NB4 (cell line): Measurements from ENCODE around the gene CISD2.
"Not testable (repeated sequence)": the region's sequence is repeated elsewhere in the genome, so short reads cannot be mapped to it uniquely, and the experiment has no call there.

ENCODE experiments used
- DNase-seq: peaks from one replicate; pipeline ENCODE4 v3.0.0; 2010; ENCODE audit warnings: low read depth
- H3K4me3 ChIP-seq: one replicate; pipeline ENCODE4 v1.5.1; 2011; ENCODE audit warnings: mild to moderate bottlenecking, low read depth, low read length, moderate library complexity
- MYC ChIP-seq: IDR thresholded peaks from 2 replicates; pipeline ENCODE4 v1.6.1; 2011; ENCODE audit warnings: low read depth, low read length
- POLR2A ChIP-seq: IDR thresholded peaks from 2 replicates; pipeline ENCODE4 v1.6.1; 2011; ENCODE audit warnings: mild to moderate bottlenecking; ENCODE audit not compliant: insufficient read length; ENCODE audit errors: extremely low read depth
- TF ChIP-seq, protein P1 (sequence below): IDR thresholded peaks from one replicate; pipeline ENCODE4 v1.5.1; 2012; ENCODE audit warnings: low read depth, low read length
- TF ChIP-seq, protein P2 (sequence below): IDR thresholded peaks from 2 replicates; pipeline ENCODE4 v1.6.1; 2011; ENCODE audit warnings: low read depth, low read length

The CISD2 gene

DNA sequence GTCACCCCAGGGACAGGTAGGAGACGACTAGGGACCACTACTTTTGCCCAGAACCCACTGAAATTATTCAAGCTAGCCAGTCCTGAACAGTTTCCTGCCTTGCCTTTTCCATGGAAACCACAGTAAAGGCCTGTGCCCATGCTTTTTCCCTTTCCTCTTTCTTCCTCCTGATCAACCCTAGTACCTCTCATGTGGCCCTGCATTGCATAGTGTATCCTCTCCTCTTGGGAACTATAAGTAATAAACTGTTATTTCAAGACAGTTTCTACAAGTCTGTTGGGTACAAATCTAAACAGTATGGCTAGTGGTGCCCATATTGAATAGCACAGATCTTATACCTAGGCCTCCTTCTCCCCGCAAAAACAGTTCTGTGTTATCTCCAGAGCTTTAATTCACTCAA lies 14.5 kb downstream of the CISD2 start:
- TF ChIP-seq, protein P1, sequence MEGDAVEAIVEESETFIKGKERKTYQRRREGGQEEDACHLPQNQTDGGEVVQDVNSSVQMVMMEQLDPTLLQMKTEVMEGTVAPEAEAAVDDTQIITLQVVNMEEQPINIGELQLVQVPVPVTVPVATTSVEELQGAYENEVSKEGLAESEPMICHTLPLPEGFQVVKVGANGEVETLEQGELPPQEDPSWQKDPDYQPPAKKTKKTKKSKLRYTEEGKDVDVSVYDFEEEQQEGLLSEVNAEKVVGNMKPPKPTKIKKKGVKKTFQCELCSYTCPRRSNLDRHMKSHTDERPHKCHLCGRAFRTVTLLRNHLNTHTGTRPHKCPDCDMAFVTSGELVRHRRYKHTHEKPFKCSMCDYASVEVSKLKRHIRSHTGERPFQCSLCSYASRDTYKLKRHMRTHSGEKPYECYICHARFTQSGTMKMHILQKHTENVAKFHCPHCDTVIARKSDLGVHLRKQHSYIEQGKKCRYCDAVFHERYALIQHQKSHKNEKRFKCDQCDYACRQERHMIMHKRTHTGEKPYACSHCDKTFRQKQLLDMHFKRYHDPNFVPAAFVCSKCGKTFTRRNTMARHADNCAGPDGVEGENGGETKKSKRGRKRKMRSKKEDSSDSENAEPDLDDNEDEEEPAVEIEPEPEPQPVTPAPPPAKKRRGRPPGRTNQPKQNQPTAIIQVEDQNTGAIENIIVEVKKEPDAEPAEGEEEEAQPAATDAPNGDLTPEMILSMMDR = no peak
- TF ChIP-seq, protein P2, sequence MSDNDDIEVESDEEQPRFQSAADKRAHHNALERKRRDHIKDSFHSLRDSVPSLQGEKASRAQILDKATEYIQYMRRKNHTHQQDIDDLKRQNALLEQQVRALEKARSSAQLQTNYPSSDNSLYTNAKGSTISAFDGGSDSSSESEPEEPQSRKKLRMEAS = no peak
- H3K4me3 ChIP-seq = no peak overlapping the region
- no peak for DNase-seq

DNA sequence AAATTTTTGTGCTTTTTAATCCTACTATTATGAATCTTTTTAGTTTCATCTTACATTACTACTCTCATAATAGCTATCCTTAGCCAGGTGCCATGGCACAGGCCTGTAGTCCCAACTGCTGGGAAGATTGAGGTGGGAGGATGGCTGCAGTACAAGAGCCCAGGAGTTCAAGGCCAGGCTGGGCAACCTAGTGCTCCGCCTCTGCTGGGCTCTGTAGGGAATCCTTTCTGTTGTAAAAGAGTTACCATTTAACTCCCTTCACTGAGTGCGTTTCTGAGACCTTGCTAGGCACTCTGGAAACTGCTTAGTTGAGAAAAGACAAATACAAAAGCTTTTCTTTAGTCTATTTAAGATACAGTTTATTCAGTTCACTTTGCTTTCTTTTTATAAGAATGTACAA lies 19.8 kb downstream of the CISD2 start:
- not testable (repeated sequence) for DNase-seq, H3K4me3 ChIP-seq

DNA sequence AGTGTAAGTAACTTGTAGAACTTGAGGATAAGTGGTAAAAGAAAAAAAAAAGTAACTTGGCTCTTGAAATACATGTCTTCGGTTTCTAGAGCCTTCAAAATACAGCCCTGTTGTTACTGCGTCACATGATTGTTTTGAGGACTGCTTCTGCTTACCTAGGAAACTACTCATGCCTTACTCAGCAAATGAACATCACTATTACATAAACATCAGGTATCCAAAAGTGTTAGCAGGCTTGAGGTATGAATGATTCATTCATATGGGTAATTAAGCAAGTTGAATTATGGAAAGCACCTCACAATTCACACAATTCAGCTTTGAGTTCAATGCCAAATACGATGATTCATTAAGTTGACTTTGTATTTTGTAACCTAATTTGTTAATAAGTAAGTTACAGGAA lies 21.1 kb downstream of the CISD2 start:
- DNase-seq, H3K4me3 ChIP-seq: not testable (repeated sequence)

DNA sequence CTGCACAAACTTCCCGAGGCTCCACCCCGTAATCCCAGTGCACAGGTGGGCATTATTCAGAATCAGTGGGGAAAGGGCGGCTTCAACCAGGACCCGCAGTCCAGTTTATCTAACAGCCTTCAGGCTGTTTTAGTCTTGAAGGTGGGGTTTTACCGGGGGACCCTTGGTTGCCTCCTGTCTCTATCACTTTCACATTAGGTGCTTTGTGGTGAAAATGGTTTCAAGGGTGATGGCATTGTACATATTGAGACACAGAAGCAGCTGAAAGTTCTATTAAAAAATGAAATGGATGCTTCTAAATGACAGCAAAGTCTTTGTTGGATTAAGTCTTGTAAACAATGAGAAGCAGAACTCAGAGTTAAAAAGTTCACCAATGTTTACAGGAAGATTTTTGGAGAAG lies 27.8 kb downstream of the CISD2 start:
- DNase-seq, H3K4me3 ChIP-seq: not testable (repeated sequence)

DNA sequence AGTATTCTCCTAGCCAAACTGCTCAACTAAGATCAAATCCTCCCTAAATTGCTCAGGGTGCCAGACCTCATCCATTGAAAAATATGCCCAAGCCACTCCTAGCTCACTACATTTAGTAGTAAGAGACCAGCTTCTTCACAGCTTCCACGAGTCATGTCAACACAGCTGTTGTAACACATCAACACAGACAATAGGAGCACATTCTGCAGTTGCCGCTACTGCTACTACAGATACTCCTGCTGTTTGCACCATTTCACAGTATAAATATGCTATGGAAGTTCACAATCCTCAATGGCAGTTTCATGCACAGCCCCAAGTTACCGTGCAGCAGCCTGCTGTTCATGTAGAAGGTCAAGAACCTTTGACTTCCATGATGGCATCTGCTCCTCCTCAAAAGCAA lies 28.8 kb downstream of the CISD2 start:
- DNase-seq, H3K4me3 ChIP-seq: not testable (repeated sequence)

DNA sequence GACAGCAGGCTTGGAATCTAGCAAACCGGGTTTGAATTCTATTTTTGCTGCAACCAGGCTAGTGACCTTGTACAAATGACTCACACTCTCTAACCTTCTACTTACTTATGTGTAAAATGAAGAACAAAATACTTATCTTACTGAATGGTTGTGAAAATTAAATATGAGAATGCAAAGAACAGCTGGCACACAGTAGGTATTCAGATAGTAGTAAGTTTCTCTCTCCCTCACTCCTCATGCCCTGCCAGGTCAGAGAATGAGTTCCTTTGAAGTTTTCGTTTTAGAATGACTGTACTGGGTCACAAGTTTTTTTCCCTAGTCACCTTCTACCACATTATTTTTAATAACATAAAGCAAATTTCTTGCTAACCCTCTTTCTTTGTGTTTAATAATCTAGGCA lies 33.0 kb downstream of the CISD2 start:
- TF ChIP-seq, protein P1 = no peak
- TF ChIP-seq POLR2A (no peak), MYC (no peak)
- TF ChIP-seq, protein P2 = no peak
- DNase-seq = no peak
- H3K4me3 ChIP-seq = no peak overlapping the region

DNA sequence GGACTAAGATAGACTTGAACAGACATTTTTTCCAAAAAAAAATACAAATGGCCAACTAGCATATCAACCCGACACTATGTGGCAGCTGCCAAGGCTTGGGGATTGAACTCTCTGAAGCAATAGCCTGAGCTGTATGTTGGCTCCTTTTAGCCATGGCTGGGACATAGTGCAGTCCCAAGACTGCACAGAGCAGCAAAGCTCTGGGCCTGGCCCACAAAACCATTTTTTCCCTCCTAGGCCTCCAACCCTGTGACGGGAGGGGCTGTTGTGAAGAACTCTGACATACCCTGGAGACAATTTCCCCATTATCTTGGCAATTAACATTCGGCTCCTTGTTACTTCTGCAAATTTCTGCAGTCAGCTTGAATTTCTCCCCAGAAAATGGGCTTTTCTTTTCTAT lies 50.1 kb downstream of the CISD2 start:
- DNase-seq = no peak
- no peak overlapping the region for H3K4me3 ChIP-seq
- TF ChIP-seq, protein P1 = no peak
- TF ChIP-seq, protein P2 = no peak
- TF ChIP-seq MYC = no peak

DNA sequence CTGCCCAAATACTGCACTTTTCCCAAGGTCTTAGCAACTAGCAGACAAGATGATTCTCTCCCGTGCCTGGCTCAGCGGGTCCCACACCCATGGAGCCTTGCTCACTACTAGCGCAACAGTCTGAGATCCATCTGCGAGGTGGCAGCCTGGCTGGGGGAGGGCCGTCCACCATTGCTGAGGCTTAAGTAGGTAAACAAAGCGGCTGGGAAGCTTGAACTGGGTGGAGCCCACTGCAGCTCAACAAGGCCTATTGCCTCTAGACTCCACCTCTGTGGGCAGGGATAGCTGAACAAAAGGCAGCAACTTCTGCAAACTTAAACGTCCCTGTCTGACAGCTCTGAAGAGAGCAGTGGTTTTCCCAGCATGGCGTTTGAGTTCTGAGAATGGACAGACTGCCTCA lies 50.9 kb downstream of the CISD2 start:
- DNase-seq, H3K4me3 ChIP-seq: not testable (repeated sequence)

DNA sequence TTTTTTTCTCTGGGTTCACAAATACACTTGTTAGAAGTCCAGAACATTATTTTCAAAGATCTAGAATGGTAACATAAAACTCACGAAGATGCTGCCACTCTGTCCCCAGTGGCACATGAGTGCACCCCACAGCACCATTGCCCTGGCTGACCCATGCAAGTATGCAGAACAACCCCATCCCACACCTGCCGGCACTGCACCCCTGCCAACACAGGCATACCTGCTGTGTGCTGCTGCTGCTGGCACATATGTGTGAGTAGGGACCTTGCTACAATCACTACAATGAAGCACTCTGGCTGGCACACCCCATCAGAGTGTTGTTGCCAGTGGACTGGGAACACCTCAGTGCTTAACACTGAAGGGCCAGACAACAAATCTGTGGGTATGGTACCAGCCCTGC lies 66.9 kb downstream of the CISD2 start:
- no peak for DNase-seq
- TF ChIP-seq POLR2A = no peak
- TF ChIP-seq, protein P1 = no peak
- TF ChIP-seq, protein P2 = no peak
- TF ChIP-seq MYC = no peak
- H3K4me3 ChIP-seq = no peak overlapping the region

DNA sequence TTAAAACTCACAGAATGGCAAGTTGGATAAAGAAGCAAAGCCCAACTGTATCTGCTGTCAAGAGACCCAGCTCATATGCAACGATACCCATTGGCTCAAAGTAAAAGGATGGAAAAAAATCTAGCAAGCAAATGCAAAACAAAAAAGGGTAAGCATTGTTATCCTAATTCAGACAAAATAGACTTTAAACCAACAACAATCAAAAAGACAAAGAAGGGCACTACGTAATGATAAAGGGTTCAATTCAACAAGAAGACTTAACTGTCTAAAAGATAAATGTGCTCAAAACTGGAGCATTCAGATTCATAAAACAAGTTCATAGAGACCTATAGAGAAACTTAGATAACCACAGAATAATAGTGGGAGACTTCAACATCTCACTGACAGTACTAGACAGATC lies 69.3 kb downstream of the CISD2 start:
- not testable (repeated sequence) for H3K4me3 ChIP-seq, DNase-seq
